HEK293T (cell line): ENCODE data around the gene WIZ.

ENCODE experiments used
- ARNT ChIP-seq: fragments of 450-650 bp; IDR thresholded peaks from 2 replicates; pipeline ENCODE4 v1.6.1; 2017; ENCODE audit warnings: mild to moderate bottlenecking
- BHLHE40 ChIP-seq: fragments of 450-650 bp; IDR thresholded peaks from 2 replicates; pipeline ENCODE4 v1.6.1; 2016; ENCODE audit warnings: mild to moderate bottlenecking, moderate library complexity, borderline replicate concordance
- ELF4 ChIP-seq: fragments of 450-650 bp; IDR thresholded peaks from 2 replicates; pipeline ENCODE4 v1.6.1; 2017; ENCODE audit warnings: antibody characterized with exemption
- FOXA1 ChIP-seq: fragments of 450-650 bp; IDR thresholded peaks from 2 replicates; pipeline ENCODE4 v1.6.1; 2016; ENCODE audit warnings: mild to moderate bottlenecking
- FOXK2 ChIP-seq: fragments of 450-650 bp; IDR thresholded peaks from 2 replicates; pipeline ENCODE4 v1.6.1; 2016; ENCODE audit warnings: mild to moderate bottlenecking
- FOXM1 ChIP-seq: fragments of 450-650 bp; IDR thresholded peaks from 2 replicates; pipeline ENCODE4 v1.6.1; 2017; ENCODE audit warnings: mild to moderate bottlenecking, borderline replicate concordance
- HDGF ChIP-seq: fragments of 450-650 bp; IDR thresholded peaks from 2 replicates; pipeline ENCODE4 v1.6.1; 2017; ENCODE audit warnings: antibody characterized with exemption, borderline replicate concordance
- LEF1 ChIP-seq: fragments of 450-650 bp; IDR thresholded peaks from 2 replicates; pipeline ENCODE4 v1.6.1; 2017; ENCODE audit warnings: mild to moderate bottlenecking, borderline replicate concordance
- NFRKB ChIP-seq: fragments of 450-650 bp; IDR thresholded peaks from 2 replicates; pipeline ENCODE4 v1.6.1; 2016; ENCODE audit warnings: mild to moderate bottlenecking, moderate library complexity
- SP1 ChIP-seq: fragments of 450-650 bp; IDR thresholded peaks from 2 replicates; pipeline ENCODE4 v1.6.1; 2017
- SUZ12 ChIP-seq: fragments of 450-650 bp; IDR thresholded peaks from 2 replicates; pipeline ENCODE4 v1.6.1; 2016; ENCODE audit warnings: mild to moderate bottlenecking
- TARDBP ChIP-seq: fragments of 450-650 bp; IDR thresholded peaks from 2 replicates; pipeline ENCODE4 v1.6.1; 2016
- ZNF384 ChIP-seq: fragments of 450-650 bp; IDR thresholded peaks from 2 replicates; pipeline ENCODE4 v1.6.1; 2016
- TF ChIP-seq, protein P1 (sequence below): fragments of 450-650 bp; IDR thresholded peaks from 2 replicates; pipeline ENCODE4 v1.6.1; 2016

DNA sequence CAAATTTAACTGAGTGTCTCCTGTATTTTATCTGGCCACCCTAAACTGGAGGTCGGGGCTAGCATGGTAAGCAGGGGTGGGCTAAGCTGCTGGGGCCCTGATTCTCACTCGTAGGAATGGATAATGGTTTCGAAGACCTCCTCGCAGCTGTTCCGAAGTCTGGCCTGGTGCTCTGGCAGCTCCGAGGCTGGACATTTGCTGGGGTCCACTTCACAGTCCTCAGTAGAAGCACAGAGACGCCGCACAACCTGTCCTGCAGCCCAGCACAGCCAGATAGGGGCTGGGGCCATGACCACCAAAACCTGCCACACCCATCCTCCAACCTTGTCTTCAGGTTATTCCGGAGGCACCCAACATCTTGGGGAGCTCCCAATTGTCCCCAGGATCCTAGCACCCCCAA lies 6.2 kb upstream of the WIZ start:
- TF ChIP-seq HDGF (no peak), BHLHE40 (no peak), SUZ12 (no peak), FOXM1 (no peak), FOXA1 (no peak), NFRKB (no peak), SP1 (no peak), ARNT (no peak), LEF1 (no peak), ZNF384 (no peak), ELF4 (no peak), FOXK2 (no peak), TARDBP (no peak)
- TF ChIP-seq, protein P1, sequence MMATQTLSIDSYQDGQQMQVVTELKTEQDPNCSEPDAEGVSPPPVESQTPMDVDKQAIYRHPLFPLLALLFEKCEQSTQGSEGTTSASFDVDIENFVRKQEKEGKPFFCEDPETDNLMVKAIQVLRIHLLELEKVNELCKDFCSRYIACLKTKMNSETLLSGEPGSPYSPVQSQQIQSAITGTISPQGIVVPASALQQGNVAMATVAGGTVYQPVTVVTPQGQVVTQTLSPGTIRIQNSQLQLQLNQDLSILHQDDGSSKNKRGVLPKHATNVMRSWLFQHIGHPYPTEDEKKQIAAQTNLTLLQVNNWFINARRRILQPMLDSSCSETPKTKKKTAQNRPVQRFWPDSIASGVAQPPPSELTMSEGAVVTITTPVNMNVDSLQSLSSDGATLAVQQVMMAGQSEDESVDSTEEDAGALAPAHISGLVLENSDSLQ: no peak
